Motor neuron (in vitro differentiated cells): ENCODE results near the gene CRISPLD2. TPM values are rescaled to one million over a fixed set of nuclear protein-coding genes. Genes with fewer than 3 reads are reported as not detected.

Experiments
- ATAC-seq, 8 experiments: fragments of 200-7000 bp; cut with Tn5 transposase; replicated peaks in 6 of 8; 2 replicates each; pipeline ENCODE4 v1.8.0; 2021; ENCODE audit warnings: mild to moderate bottlenecking in 8 of 8, moderate library complexity in 8 of 8
- H3K27ac ChIP-seq, 2 donors: fragments of 250-450 bp; sonication (Bioruptor Pico); 2 replicates each; pipeline ENCODE4 v1.9.0; 2021; ENCODE audit warnings: antibody characterized with exemption in 2 of 2, mild to moderate bottlenecking in 2 of 2, moderate library complexity in 1 of 2
- H3K4me1 ChIP-seq, 2 donors: fragments of 250-450 bp; sonication (Bioruptor Pico); replicated peaks in 1 of 2; 2 replicates each; pipeline ENCODE4 v1.6.1; 2021; ENCODE audit warnings: antibody characterized with exemption in 2 of 2, mild to moderate bottlenecking in 2 of 2, moderate library complexity in 1 of 2
- H3K4me3 ChIP-seq, 5 donors: fragments of 250-450 bp; sonication (Bioruptor Pico); 2 replicates each; pipeline ENCODE4 v1.9.0; 2021; ENCODE audit warnings: antibody characterized with exemption in 5 of 5, mild to moderate bottlenecking in 5 of 5, moderate library complexity in 4 of 5
- WGBS, 10 experiments: fragments of 450-650 bp; shearing (Covaris generic); methylation state at CpG; one replicate each; pipeline ENCODE4 v1.0.0; 2022; 5-methylcytosine and 5-hydroxymethylcytosine counted together
- in situ Hi-C, 9 experiments: fragments of 400-800 bp; cut with MboI; loops; one replicate each; pipeline ENCODE4 v1.15.0; 2021; ENCODE audit warnings: low sequenced_read_pairs in 9 of 9, low pct_unique_long_range_greater_than_20kb in 2 of 9; ENCODE audit not compliant: unreplicated experiment in 9 of 9
- total RNA-seq, 8 experiments: library from RNA; unstranded; fragments of 300-600 nt; gene quantifications; 2 replicates each; pipeline versions ENCODE4 v1.2.3 to v1.2.4, GENCODE V29; 2022

Gene CRISPLD2
- total RNA-seq, 8 experiments from 2014 or later, result 0.14 to 15.4 (median 1.3) TPM

- Histone ChIP-seq H3K4me3 (no peak overlapping the region), H3K27ac (no peak overlapping the region), H3K4me1 (peaks cover 2 to 17% of the 10 kb centered on the region in 2 donors)
- peak in 1 of 8 experiments; percentile 11 for ATAC-seq
- in situ Hi-C loops, result no loop called here
- 60 to 100% (median 79%) methylated on average over 1 to 8 of the region's 23 CpGs; no CpG with 5 or more reads in 2 of the 10 experiments for WGBS, 10 experiments
Measured at GRCh38 chr16:84924331-84925091, 104.7 kb downstream of the CRISPLD2 start.

GRCh38 chr16:84925092-84925772 is 105.4 kb downstream of the CRISPLD2 start:
- peak in 1 of 8 experiments; percentile 82 for ATAC-seq
- in situ Hi-C loops, result no loop called here
- WGBS, 10 experiments, result 0 to 100% (median 65%) methylated on average over 1 to 9 of the region's 11 CpGs; no CpG with 5 or more reads in 2 of the 10 experiments
- H3K4me3 ChIP-seq, result no peak overlapping the region
- H3K4me1 ChIP-seq, result peaks cover 2 to 12% of the 10 kb centered on the region in 2 donors
- no peak overlapping the region for H3K27ac ChIP-seq

DNA sequence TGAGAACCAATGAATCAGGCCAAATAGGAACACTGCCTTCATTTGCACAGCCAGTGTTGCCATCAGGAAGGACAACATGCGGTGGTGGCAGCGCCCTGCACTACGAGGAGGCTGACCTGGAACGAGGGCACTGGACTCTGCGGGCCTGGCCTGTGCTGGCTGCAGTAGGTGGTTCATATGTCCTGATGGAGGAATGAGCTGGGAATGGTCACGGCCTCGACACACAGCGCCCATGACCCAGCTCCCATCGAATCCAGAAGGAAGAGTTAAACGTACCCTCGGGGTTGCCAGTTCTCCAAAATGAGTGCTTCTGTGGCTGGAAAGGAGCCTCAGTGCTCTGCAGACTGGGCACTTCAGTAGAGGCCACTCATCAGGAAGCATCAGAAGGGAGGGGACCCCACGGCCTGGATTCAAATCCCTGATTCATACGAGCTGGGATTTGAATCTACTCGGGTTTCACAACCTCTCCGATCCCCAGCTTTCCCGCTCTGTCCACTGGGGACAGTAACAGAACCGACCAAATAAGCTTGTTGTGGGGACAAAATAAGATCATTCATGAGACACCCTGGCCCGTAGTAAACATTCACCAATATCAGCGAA is 106.1 kb downstream of the CRISPLD2 start:
- in situ Hi-C loops, result no loop called here
- peak in 1 of 8 experiments; percentile 23 for ATAC-seq
- Histone ChIP-seq H3K4me3 (no peak overlapping the region), H3K27ac (no peak overlapping the region), H3K4me1 (peaks cover 2 to 12% of the 10 kb centered on the region in 2 donors)
- 33 to 92% (median 76%) methylated on average over 2 to 10 of the region's 19 CpGs; no CpG with 5 or more reads in 1 of the 10 experiments for WGBS, 10 experiments

DNA sequence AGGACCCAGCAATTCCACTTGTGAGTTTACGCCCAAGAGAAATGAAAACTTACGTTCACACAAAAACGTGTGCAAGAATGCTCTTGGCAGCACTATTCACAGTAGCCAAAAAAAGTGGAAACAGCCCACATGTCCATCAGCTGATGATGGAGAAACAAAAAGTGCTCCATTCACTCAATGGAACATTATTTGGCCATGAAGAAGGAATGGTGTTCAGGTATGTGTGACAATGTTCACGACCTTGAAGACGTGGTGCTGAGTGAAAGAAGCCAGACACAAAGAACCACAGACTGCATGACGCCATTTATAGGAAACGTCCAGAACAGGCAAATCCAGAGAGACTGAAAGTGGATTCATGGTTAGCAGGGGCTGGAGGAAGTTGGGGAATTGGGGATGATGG is 106.7 kb downstream of the CRISPLD2 start:
- WGBS, 10 experiments, result 0 to 91% (median 59%) methylated on average over 1 to 7 of the region's 7 CpGs; no CpG with 5 or more reads in 1 of the 10 experiments
- H3K4me3 ChIP-seq, result no peak overlapping the region
- ATAC-seq, result no peak
- H3K4me1 ChIP-seq, result peaks cover 2 to 12% of the 10 kb centered on the region in 2 donors
- no peak overlapping the region for H3K27ac ChIP-seq
- in situ Hi-C loops, result no loop called here

DNA sequence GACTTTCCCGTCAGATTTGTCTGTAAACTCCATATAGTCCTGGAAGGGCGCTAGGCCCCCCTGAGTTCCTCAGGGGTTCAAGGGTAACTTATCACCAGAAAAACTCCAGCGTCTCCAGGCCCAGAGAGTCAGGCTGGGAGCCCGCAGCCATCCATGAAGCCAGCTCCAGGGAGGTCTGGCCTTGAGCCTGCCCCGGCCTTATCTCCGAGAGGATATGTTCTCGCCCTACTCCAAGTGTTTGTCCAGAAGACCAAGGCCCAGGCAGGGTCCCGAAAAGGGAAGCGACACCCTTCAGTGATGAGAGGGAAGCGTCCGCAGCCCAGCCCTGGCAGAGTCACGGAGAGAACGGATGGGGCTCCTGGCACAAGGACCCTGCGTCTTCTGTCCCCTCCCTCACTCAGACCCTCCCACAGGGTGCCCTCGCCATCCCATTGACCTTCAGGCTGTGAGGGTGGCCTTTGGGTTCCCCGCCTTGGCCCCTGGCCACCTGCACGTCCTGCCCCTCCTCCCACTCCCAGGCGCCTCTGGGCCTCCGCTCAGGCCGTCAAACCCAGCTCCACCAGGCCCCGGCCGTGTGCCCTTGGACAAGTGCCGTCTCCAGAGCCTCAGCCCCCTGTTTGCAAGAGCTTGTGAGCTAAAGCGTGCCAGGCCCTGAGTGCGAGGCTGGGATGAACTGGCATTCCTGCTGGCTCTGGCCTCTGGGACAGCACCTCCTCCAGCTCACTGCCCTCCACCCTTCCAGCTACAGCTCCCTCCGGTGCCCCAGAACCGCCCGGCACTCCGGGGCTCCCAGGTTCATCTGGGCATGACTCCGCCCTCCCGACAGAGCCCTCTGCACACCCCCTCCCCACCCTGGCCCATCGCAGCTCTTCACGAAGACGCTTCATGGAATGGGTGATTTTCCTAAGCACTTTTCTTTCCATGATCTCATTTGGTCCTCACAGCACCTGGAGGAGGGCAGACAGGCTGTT is 108.1 kb downstream of the CRISPLD2 start:
- Histone ChIP-seq H3K4me1 (peaks cover 5 to 14% of the 10 kb centered on the region in 2 donors), H3K27ac (no peak overlapping the region), H3K4me3 (no peak overlapping the region)
- 63 to 100% (median 98%) methylated on average over 1 to 4 of the region's 34 CpGs; no CpG with 5 or more reads in 6 of the 10 experiments for whole genome bisulfite sequencing, 10 experiments
- in situ Hi-C loops, result no loop called here
- ATAC-seq, result peak in 1 of 8 experiments; percentile 2

DNA sequence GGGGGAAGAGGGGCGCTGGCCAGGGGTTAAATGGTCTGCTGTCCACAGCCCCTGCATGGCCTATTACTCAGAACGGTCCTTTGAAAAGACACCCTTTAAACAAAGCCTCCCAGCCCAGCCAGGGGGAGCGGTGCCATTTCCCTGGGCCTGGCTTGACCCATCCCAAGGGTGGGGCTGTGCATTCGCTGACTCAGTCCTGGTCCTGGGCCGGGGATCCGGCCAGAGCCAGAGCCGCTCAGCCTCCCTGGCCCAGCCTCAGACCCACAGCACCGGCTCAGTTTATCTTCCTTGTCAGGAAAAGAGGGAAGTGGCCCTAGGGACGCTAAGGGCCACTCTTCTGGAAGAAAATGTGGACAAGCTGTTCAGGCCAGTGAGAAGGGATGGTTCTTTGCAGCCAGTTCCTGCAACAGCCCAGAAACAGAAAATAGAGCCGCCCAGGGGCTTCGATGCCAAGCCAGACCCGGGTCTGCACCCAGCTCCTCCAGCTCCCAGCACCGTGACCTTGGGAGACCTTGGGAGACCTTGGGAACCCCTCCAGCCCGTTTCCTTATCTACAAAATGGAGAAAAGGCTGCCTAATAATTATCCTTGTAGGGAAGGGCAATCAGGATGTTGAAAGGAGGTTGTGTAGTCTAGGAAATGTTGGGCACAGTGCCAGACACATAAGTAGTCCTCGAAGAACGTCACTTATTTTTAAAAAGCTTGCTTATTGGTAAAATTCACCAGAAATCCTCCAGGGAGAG is 109.1 kb downstream of the CRISPLD2 start:
- ATAC-seq, result peak in 5 of 8 experiments; percentile 27 to 93 (median 68)
- Histone ChIP-seq H3K4me3 (no peak overlapping the region), H3K4me1 (peaks cover 5 to 11% of the 10 kb centered on the region in 2 donors), H3K27ac (no peak overlapping the region)
- WGBS, 10 experiments, result 0 to 90% (median 70%) methylated on average over 1 to 13 of the region's 16 CpGs; no CpG with 5 or more reads in 3 of the 10 experiments
- in situ Hi-C loops, result no loop called here

DNA sequence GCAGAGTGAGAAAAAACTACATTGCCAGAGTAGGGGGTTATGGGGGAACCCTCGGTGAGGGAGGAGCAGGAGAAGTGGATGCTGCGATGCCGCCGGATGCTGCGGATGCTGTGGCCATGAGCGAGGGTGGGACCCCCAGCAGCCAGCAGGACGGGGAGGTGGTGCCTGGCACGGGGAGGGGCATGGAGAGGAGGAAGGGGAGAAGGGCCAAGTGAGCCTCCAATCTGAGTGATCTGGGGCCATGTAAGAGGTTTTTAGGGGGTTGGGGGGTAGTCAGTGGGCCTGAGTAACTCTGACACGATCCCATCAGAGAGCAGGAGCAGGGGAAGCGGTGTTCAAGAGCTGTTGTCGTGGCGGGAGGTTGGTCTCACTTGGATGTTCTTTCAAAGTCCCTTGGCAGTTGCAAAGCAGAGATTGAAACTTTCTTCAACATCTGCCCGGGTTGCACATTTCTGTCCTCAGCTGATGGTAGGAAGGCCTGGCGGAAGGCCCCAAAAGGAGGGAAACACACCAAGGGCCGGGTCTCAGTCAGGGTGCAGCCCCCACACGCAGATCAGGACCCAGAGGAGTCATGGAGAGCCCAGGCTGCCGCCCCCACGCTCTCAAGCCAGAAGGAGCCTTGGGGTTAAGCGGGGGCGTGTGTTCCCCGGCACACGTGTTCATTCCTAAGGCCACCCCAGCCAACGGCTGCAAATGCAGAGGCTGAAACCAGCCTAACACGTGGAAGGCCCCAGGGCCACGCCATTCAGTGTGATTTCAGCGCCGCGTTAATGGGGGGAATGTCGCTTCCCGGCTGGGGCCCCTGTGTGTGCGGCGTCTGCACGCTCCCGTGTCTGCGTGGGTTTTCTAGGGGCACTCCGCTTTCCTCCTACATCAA is 109.9 kb downstream of the CRISPLD2 start:
- in situ Hi-C loops, result no loop called here
- ATAC-seq, result peak in 1 of 8 experiments; percentile 12
- H3K27ac ChIP-seq, result no peak overlapping the region
- peaks cover 3 to 11% of the 10 kb centered on the region in 2 donors for H3K4me1 ChIP-seq
- H3K4me3 ChIP-seq, result no peak overlapping the region
- 28 to 100% (median 69%) methylated on average over 1 to 10 of the region's 36 CpGs; no CpG with 5 or more reads in 4 of the 10 experiments for WGBS, 10 experiments

- peaks cover 3 to 8% of the 10 kb centered on the region in 2 donors for H3K4me1 ChIP-seq
- peak in 2 of 8 experiments; percentile 25 to 26 for ATAC-seq
- 83 to 100% (median 97%) methylated on average over 1 to 3 of the region's 8 CpGs; no CpG with 5 or more reads in 6 of the 10 experiments for WGBS, 10 experiments
- in situ Hi-C loops, result no loop called here
- no peak overlapping the region for H3K27ac ChIP-seq
- no peak overlapping the region for H3K4me3 ChIP-seq
Measured at GRCh38 chr16:84930298-84931106, 110.7 kb downstream of the CRISPLD2 start.

DNA sequence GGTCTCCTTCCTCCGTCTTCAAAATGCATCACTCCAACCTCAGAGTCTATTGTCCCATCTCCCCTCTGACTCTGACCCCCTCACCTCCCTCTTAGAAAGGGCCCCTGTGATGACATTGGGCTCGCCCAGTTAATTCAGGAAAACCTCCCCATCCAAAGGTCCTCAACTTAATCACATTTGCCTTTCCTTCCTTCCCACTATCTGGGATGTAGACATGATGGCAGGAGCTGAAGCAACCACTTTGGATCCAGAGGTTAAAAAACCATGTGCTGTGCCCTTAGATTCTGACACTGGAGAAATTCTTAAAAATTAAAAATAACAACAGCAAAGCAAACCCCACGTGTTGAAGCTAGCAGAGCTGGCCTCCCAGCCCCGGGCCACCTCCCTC is 111.3 kb downstream of the CRISPLD2 start:
- Histone ChIP-seq H3K27ac (no peak overlapping the region), H3K4me3 (no peak overlapping the region), H3K4me1 (peaks cover 3 to 8% of the 10 kb centered on the region in 2 donors)
- in situ Hi-C loops, result no loop called here
- ATAC-seq, result no peak
- 80 to 100% (median 96%) methylated on average over 1 to 2 of the region's 4 CpGs; no CpG with 5 or more reads in 4 of the 10 experiments for WGBS, 10 experiments

DNA sequence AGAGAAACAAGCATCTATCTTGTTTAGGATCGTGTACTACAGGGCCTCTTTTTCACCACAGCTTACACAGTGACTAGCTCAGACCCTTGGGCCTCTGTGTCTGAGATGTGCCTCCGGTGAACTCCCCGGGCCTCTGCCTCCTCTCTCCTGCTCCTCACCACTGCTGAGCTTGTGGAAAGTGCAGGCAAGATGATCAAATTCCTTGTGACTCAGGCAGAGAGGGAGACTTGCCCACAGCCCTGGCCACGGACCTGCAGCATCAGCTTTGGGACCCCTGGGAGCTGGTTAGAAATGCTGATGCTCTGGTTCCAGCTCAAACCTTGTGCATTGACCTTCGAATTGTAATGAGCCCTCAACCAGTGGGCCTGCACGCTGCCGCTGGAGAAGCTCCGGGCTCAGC is 111.7 kb downstream of the CRISPLD2 start:
- H3K27ac ChIP-seq, result peak overlapping the region in 1 of 2 donors; percentile 8
- in situ Hi-C loops, result no loop called here
- ATAC-seq, result no peak
- 60 to 100% (median 86%) methylated on average over 1 to 3 of the region's 8 CpGs; no CpG with 5 or more reads in 6 of the 10 experiments for WGBS, 10 experiments
- peaks cover 3 to 8% of the 10 kb centered on the region in 2 donors for H3K4me1 ChIP-seq
- H3K4me3 ChIP-seq, result no peak overlapping the region
